T-helper 1 cell treated with Interleukin-12 subunit alpha and Interleukin-12 subunit beta and Interleukin-4 antibody, amounts not matched to agents 30 μg/mL and 1 μg/mL, for 36 hours (primary cell): ENCODE measurements around the gene FNIP2.
"Not testable (repeated sequence)": the region's sequence is repeated elsewhere in the genome, so short reads cannot be mapped to it uniquely, and the experiment has no call there.

Source experiments
- H3K27ac Mint-ChIP-seq: one replicate; pipeline ENCODE4 v1.8.0; 2021; ENCODE audit warnings: mild to moderate bottlenecking, mixed read lengths
- H3K27me3 Mint-ChIP-seq: one replicate; pipeline ENCODE4 v1.8.0; 2021; ENCODE audit warnings: low read depth, mixed read lengths
- H3K36me3 Mint-ChIP-seq: one replicate; pipeline ENCODE4 v1.8.0; 2021; ENCODE audit warnings: low read depth, mixed read lengths
- H3K4me1 Mint-ChIP-seq: one replicate; pipeline ENCODE4 v1.8.0; 2021; ENCODE audit warnings: low read depth, mixed read lengths
- H3K4me3 Mint-ChIP-seq: one replicate; pipeline ENCODE4 v1.8.0; 2021; ENCODE audit warnings: mild to moderate bottlenecking, moderate library complexity, mixed read lengths
- H3K9me3 Mint-ChIP-seq: one replicate; pipeline ENCODE4 v1.8.0; 2021; ENCODE audit warnings: mixed read lengths

Gene FNIP2

GRCh38 chr4:158891256-158891655 lies 122.4 kb downstream of the FNIP2 start:
- H3K4me3 Mint-ChIP-seq = no peak overlapping the region
- H3K27me3 Mint-ChIP-seq = no peaks in the 10 kb centered on the region
- peaks cover 18% of the 10 kb centered on the region for H3K36me3 Mint-ChIP-seq
- H3K27ac Mint-ChIP-seq = no peak overlapping the region
- H3K9me3 Mint-ChIP-seq = no peaks in the 10 kb centered on the region
- peaks cover 7% of the 10 kb centered on the region for H3K4me1 Mint-ChIP-seq

- Mint-ChIP-seq H3K27ac (no peak overlapping the region), H3K9me3 (peaks cover 23% of the 10 kb centered on the region), H3K4me1 (peaks cover 10% of the 10 kb centered on the region), H3K36me3 (peaks cover 47% of the 10 kb centered on the region), H3K4me3 (no peak overlapping the region), H3K27me3 (no peaks in the 10 kb centered on the region)
Measured at GRCh38 chr4:158894826-158895225, 126.0 kb downstream of the FNIP2 start.

- H3K36me3 Mint-ChIP-seq = peaks cover 49% of the 10 kb centered on the region
- H3K9me3 Mint-ChIP-seq = peaks cover 26% of the 10 kb centered on the region
- no peak overlapping the region for H3K27ac Mint-ChIP-seq
- H3K4me1 Mint-ChIP-seq = peaks cover 12% of the 10 kb centered on the region
- H3K4me3 Mint-ChIP-seq = no peak overlapping the region
- no peaks in the 10 kb centered on the region for H3K27me3 Mint-ChIP-seq
Measured at GRCh38 chr4:158895797-158896576, 127.2 kb downstream of the FNIP2 start.

GRCh38 chr4:158896577-158897238 lies 127.9 kb downstream of the FNIP2 start:
- H3K27ac Mint-ChIP-seq, H3K4me3 Mint-ChIP-seq, H3K27me3 Mint-ChIP-seq: not testable (repeated sequence)
- Mint-ChIP-seq H3K36me3 (peaks cover 53% of the 10 kb centered on the region), H3K9me3 (peaks cover 31% of the 10 kb centered on the region), H3K4me1 (peaks cover 17% of the 10 kb centered on the region)

GRCh38 chr4:158900408-158900807 lies 131.6 kb downstream of the FNIP2 start:
- H3K27me3 Mint-ChIP-seq, H3K4me3 Mint-ChIP-seq, H3K27ac Mint-ChIP-seq: not testable (repeated sequence)
- Mint-ChIP-seq H3K36me3 (peaks cover 79% of the 10 kb centered on the region), H3K4me1 (peaks cover 39% of the 10 kb centered on the region), H3K9me3 (peaks cover 32% of the 10 kb centered on the region)

- peaks cover 40% of the 10 kb centered on the region for H3K4me1 Mint-ChIP-seq
- not testable (repeated sequence) for H3K4me3 Mint-ChIP-seq, H3K27me3 Mint-ChIP-seq
- peaks cover 69% of the 10 kb centered on the region for H3K36me3 Mint-ChIP-seq
- peaks cover 31% of the 10 kb centered on the region for H3K9me3 Mint-ChIP-seq
- H3K27ac Mint-ChIP-seq = peak overlapping the region; percentile 47
Measured at GRCh38 chr4:158902280-158903078, 133.7 kb downstream of the FNIP2 start.

- Mint-ChIP-seq H3K36me3 (peaks cover 64% of the 10 kb centered on the region), H3K27me3 (no peaks in the 10 kb centered on the region), H3K27ac (no peak overlapping the region), H3K9me3 (peaks cover 29% of the 10 kb centered on the region), H3K4me3 (no peak overlapping the region), H3K4me1 (peaks cover 40% of the 10 kb centered on the region)
Measured at GRCh38 chr4:158903079-158903456, 134.2 kb downstream of the FNIP2 start.

GRCh38 chr4:158903472-158904043 lies 134.7 kb downstream of the FNIP2 start:
- H3K27me3 Mint-ChIP-seq = no peaks in the 10 kb centered on the region
- no peak overlapping the region for H3K27ac Mint-ChIP-seq
- no peak overlapping the region for H3K4me3 Mint-ChIP-seq
- H3K9me3 Mint-ChIP-seq = peaks cover 24% of the 10 kb centered on the region
- peaks cover 59% of the 10 kb centered on the region for H3K36me3 Mint-ChIP-seq
- peaks cover 40% of the 10 kb centered on the region for H3K4me1 Mint-ChIP-seq

- peaks cover 13% of the 10 kb centered on the region for H3K9me3 Mint-ChIP-seq
- peaks cover 38% of the 10 kb centered on the region for H3K4me1 Mint-ChIP-seq
- H3K4me3 Mint-ChIP-seq = no peak overlapping the region
- no peak overlapping the region for H3K27ac Mint-ChIP-seq
- peaks cover 46% of the 10 kb centered on the region for H3K36me3 Mint-ChIP-seq
- no peaks in the 10 kb centered on the region for H3K27me3 Mint-ChIP-seq
Measured at GRCh38 chr4:158904815-158905214, 136.0 kb downstream of the FNIP2 start.

- H3K4me1 Mint-ChIP-seq = peaks cover 38% of the 10 kb centered on the region
- H3K9me3 Mint-ChIP-seq = peaks cover 10% of the 10 kb centered on the region
- H3K27ac Mint-ChIP-seq = peak overlapping the region; percentile 72
- no peaks in the 10 kb centered on the region for H3K27me3 Mint-ChIP-seq
- H3K4me3 Mint-ChIP-seq = peak overlapping the region; percentile 23
- peaks cover 37% of the 10 kb centered on the region for H3K36me3 Mint-ChIP-seq
Measured at GRCh38 chr4:158906073-158906472, 137.2 kb downstream of the FNIP2 start.

- Mint-ChIP-seq H3K9me3 (no peaks in the 10 kb centered on the region), H3K36me3 (peaks cover 1% of the 10 kb centered on the region), H3K4me3 (no peak overlapping the region), H3K27me3 (no peaks in the 10 kb centered on the region), H3K4me1 (peaks cover 2% of the 10 kb centered on the region), H3K27ac (no peak overlapping the region)
Measured at GRCh38 chr4:158912390-158912789, 143.6 kb downstream of the FNIP2 start.

GRCh38 chr4:158912806-158913205 lies 144.0 kb downstream of the FNIP2 start:
- Mint-ChIP-seq H3K9me3 (no peaks in the 10 kb centered on the region), H3K4me1 (peaks cover 2% of the 10 kb centered on the region), H3K36me3 (peaks cover 1% of the 10 kb centered on the region), H3K27ac (no peak overlapping the region), H3K4me3 (no peak overlapping the region), H3K27me3 (no peaks in the 10 kb centered on the region)

GRCh38 chr4:158913766-158914165 lies 144.9 kb downstream of the FNIP2 start:
- Mint-ChIP-seq H3K27me3 (no peaks in the 10 kb centered on the region), H3K4me1 (peaks cover 2% of the 10 kb centered on the region), H3K36me3 (peaks cover 1% of the 10 kb centered on the region), H3K27ac (no peak overlapping the region), H3K4me3 (no peak overlapping the region), H3K9me3 (no peaks in the 10 kb centered on the region)

GRCh38 chr4:158914218-158914617 lies 145.4 kb downstream of the FNIP2 start:
- H3K9me3 Mint-ChIP-seq = no peaks in the 10 kb centered on the region
- H3K27ac Mint-ChIP-seq = no peak overlapping the region
- H3K4me3 Mint-ChIP-seq = no peak overlapping the region
- peaks cover 1% of the 10 kb centered on the region for H3K36me3 Mint-ChIP-seq
- H3K27me3 Mint-ChIP-seq = no peaks in the 10 kb centered on the region
- peaks cover 2% of the 10 kb centered on the region for H3K4me1 Mint-ChIP-seq
